Measurements from ENCODE around the gene PGC. TPM values are rescaled to one million over a fixed set of nuclear protein-coding genes. Genes with fewer than 3 reads are reported as not detected.
A peak's percentile ranks its signal among the peaks of the same experiment; 100 is the strongest.

PGC gene
- total and polyA plus RNA-seq, 4 donors: 19.2 to 1,394 (median 467) TPM

DNA sequence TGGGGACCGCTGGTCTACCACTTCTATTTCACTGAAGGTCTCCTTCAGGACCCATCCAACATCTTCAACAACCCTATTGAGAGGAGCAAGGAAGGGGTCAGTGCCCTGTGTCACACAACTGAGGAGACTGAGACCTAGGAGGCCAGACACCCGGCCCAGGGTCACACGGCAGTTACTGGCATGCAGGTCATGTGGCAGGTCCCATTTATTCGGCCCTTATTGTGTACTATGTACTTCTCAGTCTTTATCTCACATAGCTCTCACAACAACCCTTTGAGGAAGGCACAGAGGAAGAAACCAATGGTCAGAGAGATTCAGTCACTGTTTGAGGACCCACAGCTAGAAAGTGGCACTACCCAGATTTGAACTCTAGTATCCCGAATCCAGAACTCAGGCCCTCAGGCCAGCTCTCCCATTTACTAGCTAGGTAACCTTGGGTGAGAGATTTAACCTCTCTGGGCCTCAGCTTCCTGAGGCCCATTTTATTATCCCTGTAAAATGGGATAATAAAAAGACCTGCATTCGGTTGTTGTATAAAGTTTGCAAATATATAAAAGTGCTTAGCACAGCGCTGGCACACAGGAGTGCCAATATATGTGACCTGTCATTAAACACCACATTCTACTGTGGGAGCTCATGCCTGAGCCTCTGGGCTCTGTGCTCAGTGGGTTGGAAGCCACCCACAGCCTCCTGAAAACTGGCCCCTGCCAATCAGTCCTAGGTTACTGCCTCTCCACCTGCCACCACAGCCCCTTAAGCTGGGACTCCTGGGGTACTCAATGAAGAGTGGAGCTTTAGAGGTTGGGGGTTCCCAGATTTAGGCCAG is 27.5 kb downstream of the PGC start:
- ATAC-seq (ENCODE audit: insufficient read depth, low FRiP score): no peak
- no peak overlapping the region for H3K9ac ChIP-seq (ENCODE audit: insufficient read depth in 1 of 2, low read length in 2 of 2)

DNA sequence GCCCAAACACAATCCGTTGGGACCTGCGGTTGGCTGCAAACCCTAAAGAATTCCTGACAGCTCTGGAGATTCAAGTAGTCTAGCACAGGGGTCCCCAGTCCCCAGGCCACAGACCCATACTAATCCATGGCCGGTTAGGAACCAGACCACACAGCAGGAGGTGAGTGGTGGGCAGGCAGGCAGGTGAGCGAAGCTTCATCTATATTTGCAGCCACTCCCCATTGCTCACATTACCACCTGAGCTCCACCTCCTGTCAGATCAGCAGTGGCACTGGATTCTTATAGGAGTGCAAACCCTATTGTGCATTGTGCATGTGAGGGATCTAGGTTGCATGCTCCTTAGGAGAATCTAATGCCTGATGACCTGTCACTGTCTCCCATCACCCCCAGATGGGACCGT is 28.4 kb downstream of the PGC start:
- no peak overlapping the region for H3K27ac ChIP-seq (ENCODE audit: low read depth in 1 of 2, low read length in 1 of 2)
- H3K4me3 ChIP-seq: no peak overlapping the region
- H3K27me3 ChIP-seq (ENCODE audit: control insufficient read depth in 3 of 3, insufficient read depth in 3 of 3, low read length in 2 of 3): no peaks in the 10 kb centered on the region
- H3K36me3 ChIP-seq (ENCODE audit: control insufficient read depth in 4 of 4, insufficient read depth in 4 of 4, low read length in 4 of 4): no peaks in the 10 kb centered on the region
- DNase-seq: no peak
- peaks cover 3 to 35% (median 26%) of the 10 kb centered on the region in 5 donors for H3K4me1 ChIP-seq (ENCODE audit: control insufficient read depth in 5 of 5, insufficient read depth in 5 of 5, low read length in 5 of 5)
- ATAC-seq (ENCODE audit: insufficient read depth, low FRiP score): no peak
- H3K9me3 ChIP-seq (ENCODE audit: control insufficient read depth in 4 of 4, insufficient read depth in 3 of 4, low read length in 3 of 4): no peaks in the 10 kb centered on the region
- TF ChIP-seq, protein P1, sequence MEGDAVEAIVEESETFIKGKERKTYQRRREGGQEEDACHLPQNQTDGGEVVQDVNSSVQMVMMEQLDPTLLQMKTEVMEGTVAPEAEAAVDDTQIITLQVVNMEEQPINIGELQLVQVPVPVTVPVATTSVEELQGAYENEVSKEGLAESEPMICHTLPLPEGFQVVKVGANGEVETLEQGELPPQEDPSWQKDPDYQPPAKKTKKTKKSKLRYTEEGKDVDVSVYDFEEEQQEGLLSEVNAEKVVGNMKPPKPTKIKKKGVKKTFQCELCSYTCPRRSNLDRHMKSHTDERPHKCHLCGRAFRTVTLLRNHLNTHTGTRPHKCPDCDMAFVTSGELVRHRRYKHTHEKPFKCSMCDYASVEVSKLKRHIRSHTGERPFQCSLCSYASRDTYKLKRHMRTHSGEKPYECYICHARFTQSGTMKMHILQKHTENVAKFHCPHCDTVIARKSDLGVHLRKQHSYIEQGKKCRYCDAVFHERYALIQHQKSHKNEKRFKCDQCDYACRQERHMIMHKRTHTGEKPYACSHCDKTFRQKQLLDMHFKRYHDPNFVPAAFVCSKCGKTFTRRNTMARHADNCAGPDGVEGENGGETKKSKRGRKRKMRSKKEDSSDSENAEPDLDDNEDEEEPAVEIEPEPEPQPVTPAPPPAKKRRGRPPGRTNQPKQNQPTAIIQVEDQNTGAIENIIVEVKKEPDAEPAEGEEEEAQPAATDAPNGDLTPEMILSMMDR (IDR thresholded peaks at IDR 0.05; ENCODE audit: control extremely low read depth, extremely low read depth): no peak
- WGBS, 2 donors: 94 to 96% methylated on average over 5 of the region's 5 CpGs
- no peak overlapping the region for H3K9ac ChIP-seq (ENCODE audit: insufficient read depth in 1 of 2, low read length in 2 of 2)

More for the DNA sequence above, 27.5 kb downstream of the PGC start:
- Histone ChIP-seq H3K27ac (ENCODE audit: low read depth in 1 of 2, low read length in 1 of 2) (no peak overlapping the region), H3K4me3 (no peak overlapping the region), H3K36me3 (ENCODE audit: control insufficient read depth in 4 of 4, insufficient read depth in 4 of 4, low read length in 4 of 4) (no peaks in the 10 kb centered on the region), H3K4me1 (ENCODE audit: control insufficient read depth in 5 of 5, insufficient read depth in 5 of 5, low read length in 5 of 5) (peaks cover 7 to 43% (median 27%) of the 10 kb centered on the region in 5 donors), H3K9me3 (ENCODE audit: control insufficient read depth in 4 of 4, insufficient read depth in 3 of 4, low read length in 3 of 4) (no peaks in the 10 kb centered on the region), H3K27me3 (ENCODE audit: control insufficient read depth in 3 of 3, insufficient read depth in 3 of 3, low read length in 2 of 3) (no peaks in the 10 kb centered on the region)
- DNase-seq: no peak
- 90 to 96% methylated on average over 7 of the region's 7 CpGs for WGBS, 2 donors
- TF ChIP-seq, protein P1 (IDR thresholded peaks at IDR 0.05; ENCODE audit: control extremely low read depth, extremely low read depth): no peak

DNA sequence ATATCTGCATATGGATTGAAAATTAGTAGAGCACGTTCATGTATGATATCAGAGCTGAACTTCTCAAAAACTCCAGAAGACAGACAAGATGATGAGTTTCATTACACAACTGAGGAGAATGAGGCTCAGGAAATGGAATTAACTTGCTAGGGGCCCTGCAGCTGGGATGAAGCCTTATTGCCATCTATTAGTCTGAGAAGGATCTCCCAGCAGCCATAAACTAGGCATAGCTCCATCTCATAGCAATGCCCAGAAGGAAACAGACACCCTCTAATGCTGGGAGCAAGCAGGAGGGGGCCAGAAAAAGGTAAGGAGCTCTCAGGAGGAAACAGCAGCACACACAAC is 29.8 kb downstream of the PGC start:
- TF ChIP-seq, protein P1 (IDR thresholded peaks at IDR 0.05; ENCODE audit: control extremely low read depth, extremely low read depth): no peak
- Histone ChIP-seq H3K27me3 (ENCODE audit: control insufficient read depth in 3 of 3, insufficient read depth in 3 of 3, low read length in 2 of 3) (no peaks in the 10 kb centered on the region), H3K9me3 (ENCODE audit: control insufficient read depth in 4 of 4, insufficient read depth in 3 of 4, low read length in 3 of 4) (no peaks in the 10 kb centered on the region), H3K9ac (ENCODE audit: insufficient read depth in 1 of 2, low read length in 2 of 2) (no peak overlapping the region), H3K27ac (ENCODE audit: low read depth in 1 of 2, low read length in 1 of 2) (peak overlapping the region in 1 of 2 donors; percentile 76), H3K4me1 (ENCODE audit: control insufficient read depth in 5 of 5, insufficient read depth in 5 of 5, low read length in 5 of 5) (peaks cover 0 to 28% (median 20%) of the 10 kb centered on the region in 5 donors), H3K36me3 (ENCODE audit: control insufficient read depth in 4 of 4, insufficient read depth in 4 of 4, low read length in 4 of 4) (no peaks in the 10 kb centered on the region), H3K4me3 (no peak overlapping the region)
- 54 to 74% methylated on average over 1 of the region's 1 CpG for WGBS, 2 donors
- no peak for DNase-seq
- no peak for ATAC-seq (ENCODE audit: insufficient read depth, low FRiP score)

Data from lung (tissue), 12 donors.